HEK293T (cell line): ENCODE results near the gene IL22RA1.

Source experiments
- CTCF ChIA-PET: fragments of 350-600 bp; formaldehyde crosslinking; extraction: SDS; loops from one replicate; lab custom pipeline; 2021; ENCODE audit warnings: antibody characterized with exemption, inconsistent platforms; lab: Yijun Ruan, JAX
- POLR2A ChIA-PET: fragments of 350-600 bp; formaldehyde crosslinking; extraction: SDS; loops from one replicate; lab custom pipeline; 2020; ENCODE audit warnings: antibody characterized with exemption, inconsistent platforms; lab: Yijun Ruan, JAX
- DNase-seq: peaks from one replicate; pipeline ENCODE4 v3.0.0; 2012; ENCODE audit warnings: mixed read lengths; ENCODE audit errors: extremely low spot score
- ARNT ChIP-seq: fragments of 450-650 bp; IDR thresholded peaks from 2 replicates; pipeline ENCODE4 v1.6.1; 2017; ENCODE audit warnings: mild to moderate bottlenecking
- BHLHE40 ChIP-seq: fragments of 450-650 bp; IDR thresholded peaks from 2 replicates; pipeline ENCODE4 v1.6.1; 2016; ENCODE audit warnings: mild to moderate bottlenecking, moderate library complexity, borderline replicate concordance
- CTBP1 ChIP-seq: fragments of 450-650 bp; IDR thresholded peaks from 2 replicates; pipeline ENCODE4 v1.6.1; 2016; ENCODE audit warnings: borderline replicate concordance
- ELF4 ChIP-seq: fragments of 450-650 bp; IDR thresholded peaks from 2 replicates; pipeline ENCODE4 v1.6.1; 2017; ENCODE audit warnings: antibody characterized with exemption
- FOXA1 ChIP-seq: fragments of 450-650 bp; IDR thresholded peaks from 2 replicates; pipeline ENCODE4 v1.6.1; 2016; ENCODE audit warnings: mild to moderate bottlenecking
- FOXK2 ChIP-seq: fragments of 450-650 bp; IDR thresholded peaks from 2 replicates; pipeline ENCODE4 v1.6.1; 2016; ENCODE audit warnings: mild to moderate bottlenecking
- FOXM1 ChIP-seq: fragments of 450-650 bp; IDR thresholded peaks from 2 replicates; pipeline ENCODE4 v1.6.1; 2017; ENCODE audit warnings: mild to moderate bottlenecking, borderline replicate concordance
- HDGF ChIP-seq: fragments of 450-650 bp; IDR thresholded peaks from 2 replicates; pipeline ENCODE4 v1.6.1; 2017; ENCODE audit warnings: antibody characterized with exemption, borderline replicate concordance
- L3MBTL2 ChIP-seq: fragments of 450-650 bp; conservative IDR thresholded peaks from 2 replicates; pipeline ENCODE4 v1.6.1; 2016; ENCODE audit warnings: mild to moderate bottlenecking
- LEF1 ChIP-seq: fragments of 450-650 bp; IDR thresholded peaks from 2 replicates; pipeline ENCODE4 v1.6.1; 2017; ENCODE audit warnings: mild to moderate bottlenecking, borderline replicate concordance
- NFRKB ChIP-seq: fragments of 450-650 bp; IDR thresholded peaks from 2 replicates; pipeline ENCODE4 v1.6.1; 2016; ENCODE audit warnings: mild to moderate bottlenecking, moderate library complexity
- SP1 ChIP-seq: fragments of 450-650 bp; IDR thresholded peaks from 2 replicates; pipeline ENCODE4 v1.6.1; 2017
- SUZ12 ChIP-seq: fragments of 450-650 bp; IDR thresholded peaks from 2 replicates; pipeline ENCODE4 v1.6.1; 2016; ENCODE audit warnings: mild to moderate bottlenecking
- TARDBP ChIP-seq: fragments of 450-650 bp; IDR thresholded peaks from 2 replicates; pipeline ENCODE4 v1.6.1; 2016
- ZNF384 ChIP-seq: fragments of 450-650 bp; IDR thresholded peaks from 2 replicates; pipeline ENCODE4 v1.6.1; 2016
- TF ChIP-seq, protein P1 (sequence below): fragments of 450-650 bp; IDR thresholded peaks from 2 replicates; pipeline ENCODE4 v1.6.1; 2016

Gene IL22RA1

DNA sequence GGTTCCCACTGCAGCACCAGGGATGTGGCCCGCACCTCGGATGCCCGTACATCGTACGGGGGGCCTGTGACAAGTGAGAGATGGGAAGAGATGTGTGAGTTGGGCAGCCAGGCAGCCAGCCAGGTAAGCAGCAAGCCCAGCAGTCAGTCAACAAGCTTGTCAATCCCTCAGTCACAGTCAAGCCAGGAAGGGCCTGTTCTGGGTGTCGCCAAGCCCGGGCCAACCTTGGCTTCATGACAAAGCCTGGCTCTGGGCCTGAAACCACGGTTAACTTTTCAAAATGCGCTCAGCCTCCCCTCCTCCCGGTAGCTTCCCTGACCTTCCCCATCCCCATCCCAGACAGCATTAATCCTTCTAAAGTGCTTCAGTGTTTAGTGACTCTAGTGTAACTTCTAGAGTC lies 62.8 kb downstream of the IL22RA1 start:
- POLR2A ChIA-PET = no interaction called here
- TF ChIP-seq HDGF = no peak
- TF ChIP-seq FOXM1 = no peak
- TF ChIP-seq NFRKB = no peak
- no peak for TF ChIP-seq SP1
- no peak for TF ChIP-seq FOXA1
- no peak for TF ChIP-seq BHLHE40
- TF ChIP-seq CTBP1 = no peak
- no peak for TF ChIP-seq LEF1
- no peak for TF ChIP-seq ELF4
- TF ChIP-seq TARDBP = no peak
- TF ChIP-seq ZNF384 = no peak
- TF ChIP-seq, protein P1, sequence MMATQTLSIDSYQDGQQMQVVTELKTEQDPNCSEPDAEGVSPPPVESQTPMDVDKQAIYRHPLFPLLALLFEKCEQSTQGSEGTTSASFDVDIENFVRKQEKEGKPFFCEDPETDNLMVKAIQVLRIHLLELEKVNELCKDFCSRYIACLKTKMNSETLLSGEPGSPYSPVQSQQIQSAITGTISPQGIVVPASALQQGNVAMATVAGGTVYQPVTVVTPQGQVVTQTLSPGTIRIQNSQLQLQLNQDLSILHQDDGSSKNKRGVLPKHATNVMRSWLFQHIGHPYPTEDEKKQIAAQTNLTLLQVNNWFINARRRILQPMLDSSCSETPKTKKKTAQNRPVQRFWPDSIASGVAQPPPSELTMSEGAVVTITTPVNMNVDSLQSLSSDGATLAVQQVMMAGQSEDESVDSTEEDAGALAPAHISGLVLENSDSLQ = no peak
- TF ChIP-seq FOXK2 = no peak
- TF ChIP-seq ARNT = no peak

DNA sequence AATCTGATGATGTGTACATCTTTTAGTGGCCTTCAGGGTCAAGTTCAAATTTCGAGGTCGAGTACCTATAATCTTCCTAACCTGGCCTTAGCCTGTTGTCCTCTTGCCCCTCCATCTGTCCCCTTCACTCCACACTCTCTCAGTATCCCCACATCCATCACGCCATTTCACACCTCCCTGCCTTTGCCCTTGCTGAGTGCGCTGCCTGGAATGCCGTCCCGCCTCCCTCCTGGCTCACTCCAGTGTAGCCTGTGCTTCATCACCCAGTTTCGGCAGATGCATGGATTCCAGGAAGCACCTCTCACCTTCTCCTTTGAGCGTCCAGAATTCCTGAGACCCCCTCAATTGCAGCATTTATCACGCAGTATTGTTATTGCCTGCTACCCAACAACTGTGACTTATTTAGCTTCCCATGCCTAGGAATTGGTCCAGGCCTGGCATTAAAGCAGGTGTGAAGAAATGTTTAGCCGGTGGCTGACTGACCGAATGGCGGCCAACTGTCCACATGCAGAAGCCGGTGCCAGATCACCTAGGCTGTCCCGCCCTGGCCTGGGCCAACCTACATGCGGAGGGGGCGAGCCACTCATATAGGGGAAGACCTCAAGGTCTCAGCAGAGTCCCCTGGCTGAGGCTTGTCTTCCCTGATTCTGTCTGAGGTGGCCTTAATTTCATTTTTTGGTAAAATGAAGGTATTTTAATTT lies 65.5 kb downstream of the IL22RA1 start:
- TF ChIP-seq CTBP1 (no peak), ELF4 (no peak), L3MBTL2 (no peak), FOXK2 (no peak), ZNF384 (no peak), TARDBP (no peak)
- no peak for DNase-seq
- POLR2A ChIA-PET = no interaction called here
- CTCF ChIA-PET = no interaction called here

More for the DNA sequence above, 62.8 kb downstream of the IL22RA1 start:
- no peak for DNase-seq
- CTCF ChIA-PET = interaction anchor here (0.7 to 0.9 kb wide), 2 partner anchors 39 to 70 kb away, joined by 3 read pairs; no protein-coding TSS in a partner anchor

DNA sequence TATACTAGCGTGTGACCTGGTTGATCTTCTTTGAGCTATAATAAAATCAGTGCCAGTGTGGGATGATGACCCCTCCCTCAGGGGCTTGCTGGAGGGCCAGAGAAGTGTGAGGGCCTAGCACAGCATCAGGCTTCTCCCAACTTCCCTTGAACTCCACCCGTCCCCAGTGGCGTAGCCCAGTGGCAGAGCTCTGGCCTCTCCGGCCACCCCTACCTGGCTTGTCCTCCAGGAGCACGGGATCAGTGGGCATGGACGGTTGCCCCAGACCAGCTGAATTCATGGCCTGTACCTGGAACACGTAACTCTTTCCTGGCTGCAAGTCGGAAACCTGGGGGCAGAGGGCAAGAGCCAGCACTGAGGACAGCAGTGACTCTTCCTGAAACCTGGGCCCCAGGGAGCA lies 67.0 kb downstream of the IL22RA1 start:
- DNase-seq = no peak
- CTCF ChIA-PET = no interaction called here
- TF ChIP-seq, protein P1 = no peak
- TF ChIP-seq FOXK2 (no peak), ZNF384 (no peak)
- POLR2A ChIA-PET = no interaction called here

GRCh38 chr1:24075590-24075854 lies 67.4 kb downstream of the IL22RA1 start:
- DNase-seq = no peak
- TF ChIP-seq ZNF384 (no peak), FOXA1 (no peak), ELF4 (no peak), ARNT (no peak), FOXK2 (no peak), SP1 (no peak), FOXM1 (no peak), NFRKB (no peak), L3MBTL2 (no peak), CTBP1 (no peak), HDGF (no peak), SUZ12 (no peak), LEF1 (no peak), TARDBP (no peak), BHLHE40 (no peak)
- TF ChIP-seq, protein P1 = no peak
- ChIA-PET CTCF (no interaction called here), POLR2A (no interaction called here)

- TF ChIP-seq L3MBTL2 = no peak
- no peak for TF ChIP-seq LEF1
- TF ChIP-seq CTBP1 = no peak
- TF ChIP-seq SUZ12 = no peak
- no peak for TF ChIP-seq NFRKB
- TF ChIP-seq TARDBP = no peak
- TF ChIP-seq ARNT = no peak
- no peak for TF ChIP-seq FOXM1
- TF ChIP-seq, protein P1 = no peak
- no peak for TF ChIP-seq ELF4
- no peak for TF ChIP-seq FOXA1
- TF ChIP-seq SP1 = no peak
- TF ChIP-seq HDGF = no peak
- no peak for TF ChIP-seq FOXK2
- DNase-seq = no peak
- ChIA-PET POLR2A (no interaction called here), CTCF (no interaction called here)
These were observed 67.9 kb downstream of the IL22RA1 start for GRCh38 chr1:24074817-24075589.

DNA sequence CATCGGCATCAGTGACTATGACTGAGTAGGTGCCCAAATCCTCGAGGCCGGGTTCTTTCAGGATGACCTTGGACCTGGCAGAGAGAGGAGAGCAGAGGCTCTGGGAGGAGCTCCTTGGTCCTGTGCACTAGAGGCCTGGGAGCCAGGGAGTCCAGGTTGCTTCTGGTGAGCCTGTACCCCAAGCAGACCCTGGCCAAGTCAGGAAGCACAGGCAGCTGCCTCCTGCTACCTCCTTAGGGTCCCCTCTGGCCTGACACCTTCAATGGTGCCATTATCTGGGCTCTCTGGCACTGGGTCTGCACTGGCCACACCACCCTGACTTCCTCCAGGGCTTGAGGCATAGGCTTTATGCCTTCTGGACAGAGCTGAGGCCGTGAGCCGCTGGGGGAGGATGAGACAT lies 68.7 kb downstream of the IL22RA1 start:
- TF ChIP-seq NFRKB (no peak), FOXK2 (no peak), SP1 (no peak), TARDBP (no peak), LEF1 (no peak), HDGF (no peak), SUZ12 (no peak), ELF4 (no peak), FOXM1 (no peak), CTBP1 (no peak), BHLHE40 (no peak), ZNF384 (no peak), ARNT (no peak), L3MBTL2 (no peak), FOXA1 (no peak)
- TF ChIP-seq, protein P1 = no peak
- CTCF ChIA-PET = no interaction called here
- POLR2A ChIA-PET = no interaction called here
- DNase-seq = no peak
